Activated gamma-delta T cell treated with anti-CD3 and anti-CD28 coated beads, Interleukin-2, amount 50 U/mL, for 16 hours (primary cell): ENCODE measurements around the gene TOMM20.

ENCODE experiments used
- DNase-seq: peaks from one replicate; pipeline ENCODE4 v3.0.0-alpha.2; 2020; ENCODE audit warnings: low read depth

TOMM20 gene

GRCh38 chr1:235133086-235133485, 4.4 kb upstream of the TOMM20 start:
- no peak for DNase-seq

GRCh38 chr1:235131961-235132360, 3.3 kb upstream of the TOMM20 start:
- DNase-seq = no peak

DNA sequence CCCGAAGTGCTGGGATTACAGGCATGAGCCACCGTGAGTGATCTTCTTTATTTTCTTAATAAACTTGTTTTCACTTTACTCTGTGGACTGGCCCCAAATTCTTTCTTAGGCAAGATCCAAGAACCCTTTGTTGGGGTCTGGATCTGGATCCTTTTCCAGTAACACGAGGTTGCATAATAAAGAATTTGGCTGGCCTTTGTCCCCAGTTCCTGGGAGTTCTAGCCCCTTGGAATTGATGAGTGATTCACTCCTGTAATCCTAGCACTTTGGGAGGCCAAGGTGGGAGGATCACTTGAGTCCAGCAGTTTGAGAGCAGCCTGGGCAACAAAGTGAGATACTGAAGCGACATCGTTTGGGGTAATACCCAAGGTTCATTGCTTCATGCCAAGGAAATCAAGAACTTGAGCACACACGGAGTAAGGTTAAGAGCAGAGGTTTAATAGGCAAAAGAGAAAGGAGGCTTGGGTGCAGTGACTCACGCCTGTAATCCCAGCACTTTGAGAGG, 2.2 kb upstream of the TOMM20 start:
- DNase-seq = no peak

GRCh38 chr1:235129774-235130570, 1.3 kb upstream of the TOMM20 start:
- no peak for DNase-seq

- no peak for DNase-seq
Measured at GRCh38 chr1:235127732-235128455, 743 bp downstream of the TOMM20 start.

DNA sequence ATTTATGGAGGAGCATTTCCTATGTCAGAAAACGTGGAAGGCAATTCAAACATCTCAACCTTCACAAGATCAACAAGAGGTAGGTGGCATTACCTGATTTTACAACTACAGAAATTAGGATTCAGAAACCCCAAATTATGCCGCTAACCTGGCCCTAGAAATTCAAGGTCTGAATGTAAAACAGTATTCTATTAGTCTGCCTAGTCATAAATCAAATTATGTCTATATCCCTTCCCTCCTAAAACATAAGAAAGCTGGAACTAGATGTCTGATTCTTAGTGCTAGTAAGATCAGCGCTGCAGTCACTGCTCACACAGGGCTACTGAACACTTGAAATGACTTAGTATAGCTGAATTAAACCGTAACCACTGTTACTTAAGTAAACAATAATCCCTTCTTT, 1.4 kb downstream of the TOMM20 start:
- DNase-seq = no peak

DNA sequence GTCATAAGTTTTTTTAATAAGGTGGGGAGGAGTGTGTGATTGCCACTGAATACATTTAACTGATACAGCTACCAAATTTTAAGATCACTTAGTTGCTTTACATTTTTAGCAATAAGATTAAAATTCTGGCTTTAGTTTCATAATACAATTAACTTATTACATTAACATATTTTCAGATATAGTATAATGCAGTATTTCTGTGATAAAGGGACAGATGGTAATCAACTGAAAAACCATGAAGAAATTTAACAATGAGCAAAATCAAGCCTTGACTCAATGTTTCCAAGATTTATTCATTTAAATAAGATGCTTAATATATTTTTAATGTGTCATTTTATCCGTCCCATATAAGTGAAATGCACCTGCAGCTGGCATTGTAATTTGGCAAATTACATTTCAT, 4.0 kb downstream of the TOMM20 start:
- no peak for DNase-seq

DNA sequence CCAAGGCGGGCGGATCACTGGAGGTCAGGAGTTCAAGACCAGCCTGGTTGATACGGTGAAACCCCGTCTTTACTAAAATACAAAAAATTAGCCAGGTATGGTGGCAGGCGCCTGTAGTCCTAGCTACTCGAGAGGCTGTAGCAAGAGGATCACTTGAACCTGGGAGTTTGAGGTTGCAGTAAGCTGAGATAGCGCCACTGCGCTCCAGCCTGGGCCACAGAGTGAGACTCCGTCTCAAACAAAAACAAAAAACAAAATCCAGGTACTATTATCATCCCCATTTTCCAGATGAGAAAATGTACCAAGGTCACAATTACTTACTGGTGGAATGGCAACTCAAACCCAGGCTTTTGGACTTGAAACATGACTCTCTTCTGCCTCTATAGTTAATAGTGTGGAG, 4.5 kb downstream of the TOMM20 start:
- no peak for DNase-seq

DNA sequence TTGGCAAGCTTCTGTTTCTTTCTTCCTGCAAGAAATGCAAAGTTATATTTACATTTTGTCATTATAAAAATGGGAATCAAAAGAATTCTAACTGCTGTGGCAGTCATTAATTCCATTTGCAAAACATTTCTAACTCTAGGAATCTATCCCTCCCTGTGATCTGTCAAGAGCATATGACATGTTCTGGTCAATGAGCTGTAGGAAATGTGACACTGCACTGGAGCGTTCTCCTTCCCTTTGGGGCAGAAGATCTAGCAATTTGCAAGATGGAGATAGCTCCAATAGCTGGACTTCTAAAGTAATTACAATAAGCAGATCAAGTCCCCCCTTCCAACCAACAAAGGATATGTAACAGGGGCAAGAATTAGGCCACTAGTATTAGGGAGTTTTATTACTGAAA, 6.3 kb downstream of the TOMM20 start:
- no peak for DNase-seq

DNA sequence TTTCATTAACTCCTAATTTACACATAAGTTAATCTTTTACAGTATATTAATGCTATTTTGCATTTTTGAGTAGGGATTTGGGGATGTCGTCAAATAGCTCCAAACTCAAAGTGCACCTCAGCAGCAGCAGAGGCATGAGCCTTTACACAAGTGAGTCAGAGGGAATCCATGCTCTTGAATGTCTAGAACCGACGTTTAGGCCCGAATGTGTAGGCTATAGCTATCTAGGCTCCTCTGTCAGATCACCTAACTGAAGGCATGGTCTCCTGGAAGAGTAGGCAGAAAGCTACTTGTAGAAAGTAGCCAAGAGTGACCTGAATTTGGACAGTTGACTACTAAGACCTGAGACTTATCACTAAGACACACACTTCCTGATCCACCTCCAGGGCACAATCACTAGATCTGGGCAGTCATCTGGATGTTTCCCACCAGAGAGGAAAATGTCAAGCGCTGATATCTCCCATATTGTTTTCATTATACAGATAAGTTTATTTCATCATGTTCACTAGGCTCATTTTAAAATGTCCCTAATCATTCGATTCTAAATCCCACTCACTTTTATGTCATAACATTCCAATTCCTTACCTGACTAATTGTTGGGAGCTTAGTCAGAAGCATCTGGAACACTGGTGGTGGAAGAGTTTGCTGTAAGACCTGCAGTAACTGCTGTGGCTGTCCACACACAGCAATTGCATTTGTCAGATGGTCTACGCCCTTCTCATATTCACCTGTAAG, 15.3 kb downstream of the TOMM20 start:
- no peak for DNase-seq

GRCh38 chr1:235112297-235113182, 16.1 kb downstream of the TOMM20 start:
- no peak for DNase-seq

DNA sequence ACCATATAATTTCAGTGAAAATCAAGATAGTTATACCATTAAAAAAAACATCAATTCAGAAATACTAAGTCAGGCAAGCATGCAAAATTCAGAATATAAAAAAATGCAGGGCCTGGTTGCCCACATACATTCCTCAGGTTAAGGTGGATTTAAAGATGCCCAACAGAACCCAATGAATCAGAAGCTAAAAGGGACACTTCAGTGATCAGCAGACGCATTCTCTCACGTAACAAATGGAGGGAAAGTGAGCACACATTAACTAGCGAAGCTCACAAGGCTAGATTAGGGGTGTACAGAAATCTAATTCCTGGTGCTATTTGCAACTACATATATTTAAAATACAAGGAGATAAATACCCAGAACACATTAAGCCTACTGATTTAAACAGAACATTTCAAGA, 17.5 kb downstream of the TOMM20 start:
- DNase-seq = no peak

DNA sequence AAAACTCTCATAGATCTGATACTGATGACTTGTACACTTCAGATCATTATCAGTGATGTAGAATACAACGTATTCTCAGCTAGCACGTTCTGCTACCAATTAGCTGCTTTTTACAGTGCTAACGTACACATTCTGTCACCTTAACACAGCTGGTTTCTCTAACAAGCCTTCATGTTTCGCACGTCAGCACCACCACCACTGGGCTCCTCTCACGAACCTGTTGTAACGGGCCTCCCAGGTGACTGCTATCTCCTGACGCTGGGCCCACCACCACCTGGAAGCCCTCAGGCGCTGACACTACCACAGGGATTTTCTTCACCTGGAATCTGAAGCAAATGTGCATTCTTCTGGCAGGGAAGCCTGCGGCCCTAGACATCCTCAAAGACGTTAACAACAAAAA, 19.8 kb downstream of the TOMM20 start:
- no peak for DNase-seq

DNA sequence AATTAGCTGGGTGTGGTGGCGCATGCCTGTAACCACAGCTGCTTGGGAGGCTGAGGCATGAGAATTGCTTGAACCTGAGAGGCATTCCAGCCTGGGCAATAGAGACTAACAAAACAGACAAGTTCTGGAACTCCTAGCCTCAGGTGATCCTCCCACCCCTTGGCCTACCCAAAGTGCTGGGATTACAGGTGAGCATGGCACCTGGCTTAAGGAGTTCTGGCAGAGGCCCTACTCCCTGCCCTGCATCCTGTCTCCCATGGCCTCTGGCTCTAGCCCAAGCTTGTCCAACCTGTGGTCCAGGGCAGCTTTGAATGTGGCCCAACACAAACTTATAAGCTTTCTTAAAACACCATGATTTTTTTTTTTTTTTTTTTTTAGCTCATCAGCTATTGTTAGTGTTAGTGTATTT, 20.4 kb downstream of the TOMM20 start:
- no peak for DNase-seq

GRCh38 chr1:235107368-235108184, 21.1 kb downstream of the TOMM20 start:
- no peak for DNase-seq

GRCh38 chr1:235106457-235106856, 22.2 kb downstream of the TOMM20 start:
- no peak for DNase-seq

DNA sequence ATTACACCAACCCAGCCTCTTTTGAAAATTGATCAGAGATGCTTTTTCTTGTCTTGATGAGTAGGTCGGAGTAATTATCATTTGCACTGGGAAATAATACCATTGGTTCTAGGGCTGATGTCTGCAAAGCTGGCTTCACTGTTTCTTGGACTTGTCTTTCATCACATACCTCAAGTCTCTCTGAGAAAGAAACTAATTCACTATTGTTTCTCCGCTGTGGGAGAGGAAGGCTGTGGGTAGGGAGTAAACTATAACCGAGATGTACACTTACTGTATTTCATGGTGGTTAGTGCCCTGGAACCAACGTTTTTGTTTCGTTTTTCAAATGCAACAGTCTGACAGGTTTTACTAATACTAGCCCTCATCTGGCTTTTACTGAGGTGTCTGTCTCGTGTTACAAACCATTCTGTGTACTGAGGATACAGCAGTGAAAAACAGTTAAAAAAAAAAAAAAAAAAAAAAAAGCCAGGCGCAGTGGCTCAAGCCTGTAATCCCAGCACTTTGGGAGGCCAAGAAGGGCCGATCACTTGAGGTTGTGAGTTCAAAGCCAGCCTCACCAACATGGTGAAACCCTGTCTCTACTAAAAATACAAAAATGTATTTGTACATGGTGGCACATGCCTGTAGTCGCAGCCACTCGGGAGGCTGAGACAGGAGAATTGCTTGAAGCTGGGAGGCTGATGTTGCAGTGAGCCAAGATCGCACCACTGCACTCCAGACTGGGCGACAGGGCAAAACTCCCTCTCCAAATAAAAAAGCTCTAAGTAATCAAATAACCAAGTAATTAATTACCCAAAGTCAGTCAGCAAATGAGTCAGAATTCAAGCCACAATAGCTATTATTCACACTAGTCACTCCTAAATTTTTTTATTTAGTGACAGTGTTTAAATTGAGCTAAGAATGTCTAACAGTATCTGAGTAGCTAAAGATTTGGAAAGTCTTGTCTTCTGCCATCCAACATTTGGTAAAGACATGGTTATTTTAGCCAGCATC, 23.3 kb downstream of the TOMM20 start:
- DNase-seq = no peak

GRCh38 chr1:235102993-235103411, 25.6 kb downstream of the TOMM20 start:
- no peak for DNase-seq

DNA sequence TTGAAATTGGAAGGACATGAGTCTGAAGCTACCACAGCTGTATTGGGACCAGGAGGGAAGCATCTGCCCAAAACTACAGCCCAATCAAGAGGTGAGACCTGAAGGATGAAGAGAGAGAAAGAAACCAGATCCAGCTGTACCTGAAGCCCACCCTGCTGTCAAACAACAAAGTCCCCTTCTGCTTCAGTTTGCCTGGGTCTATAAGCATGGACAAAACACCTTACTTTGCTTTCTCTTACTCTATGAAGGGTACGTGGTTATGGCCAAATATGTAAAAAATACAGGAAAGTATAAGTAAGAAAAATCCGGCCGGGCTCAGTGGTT, 26.4 kb downstream of the TOMM20 start:
- no peak for DNase-seq
